Measurements from ENCODE around the gene B9D2. TPM values are rescaled to one million over a fixed set of nuclear protein-coding genes. Genes with fewer than 3 reads are reported as not detected.

Gene B9D2
- total and polyA plus RNA-seq, 2 experiments from 2014 or later = 2.7 to 7.4 TPM

DNA sequence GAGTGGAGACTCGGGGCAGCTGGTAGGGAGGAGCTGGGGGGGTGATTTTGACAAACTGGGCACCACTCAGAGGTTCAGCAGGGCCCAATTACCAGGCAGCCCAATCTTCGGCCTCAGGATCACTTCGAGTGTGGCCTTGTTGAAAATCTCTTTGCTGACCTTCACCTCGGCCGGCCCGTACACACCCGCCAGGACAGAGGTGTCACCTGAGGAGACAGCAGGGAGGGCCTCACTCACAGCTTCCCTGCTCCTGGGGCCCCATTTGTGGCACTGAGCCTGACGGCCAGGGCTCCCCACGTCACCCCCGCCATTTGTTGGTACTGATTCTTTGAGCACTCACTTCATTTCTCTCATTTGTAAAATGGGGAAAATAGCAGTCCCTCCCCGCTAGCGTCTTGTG lies 28.8 kb upstream of the B9D2 start:
- H4K20me1 ChIP-seq (replicated peaks; ENCODE audit: insufficient read depth) = peaks cover 12% of the 10 kb centered on the region; the same call in 1 of the 2 replicates
- no peak overlapping the region for H2AFZ ChIP-seq
- H3K9me2 ChIP-seq (ENCODE audit: insufficient read depth) = no peaks in the 10 kb centered on the region
- peaks cover 19% of the 10 kb centered on the region for H3K79me2 ChIP-seq (replicated peaks; ENCODE audit: insufficient read depth)
- Mint-ChIP-seq H3K36me3 (ENCODE audit: low read depth) (peaks cover 41% of the 10 kb centered on the region), H3K27ac (no peak overlapping the region), H3K4me3 (no peak overlapping the region), H3K27me3 (ENCODE audit: insufficient read depth, low read depth, poor library complexity) (peaks cover 7% of the 10 kb centered on the region), H3K9me3 (no peaks in the 10 kb centered on the region), H3K4me1 (peaks cover 10% of the 10 kb centered on the region)
- no peak overlapping the region for H3K27ac ChIP-seq (ENCODE audit: low read depth)
- no peak for TF ChIP-seq EZH2phosphoT487 (IDR thresholded peaks at IDR 0.05; ENCODE audit: unreplicated experiment)
- no peak for TF ChIP-seq ZNF114 (CRISPR knock-in tag; IDR thresholded peaks at IDR 0.05)
- TF ChIP-seq POLR2AphosphoS5 (IDR thresholded peaks at IDR 0.05; ENCODE audit: low read depth) = no peak
- TF ChIP-seq, protein P1, sequence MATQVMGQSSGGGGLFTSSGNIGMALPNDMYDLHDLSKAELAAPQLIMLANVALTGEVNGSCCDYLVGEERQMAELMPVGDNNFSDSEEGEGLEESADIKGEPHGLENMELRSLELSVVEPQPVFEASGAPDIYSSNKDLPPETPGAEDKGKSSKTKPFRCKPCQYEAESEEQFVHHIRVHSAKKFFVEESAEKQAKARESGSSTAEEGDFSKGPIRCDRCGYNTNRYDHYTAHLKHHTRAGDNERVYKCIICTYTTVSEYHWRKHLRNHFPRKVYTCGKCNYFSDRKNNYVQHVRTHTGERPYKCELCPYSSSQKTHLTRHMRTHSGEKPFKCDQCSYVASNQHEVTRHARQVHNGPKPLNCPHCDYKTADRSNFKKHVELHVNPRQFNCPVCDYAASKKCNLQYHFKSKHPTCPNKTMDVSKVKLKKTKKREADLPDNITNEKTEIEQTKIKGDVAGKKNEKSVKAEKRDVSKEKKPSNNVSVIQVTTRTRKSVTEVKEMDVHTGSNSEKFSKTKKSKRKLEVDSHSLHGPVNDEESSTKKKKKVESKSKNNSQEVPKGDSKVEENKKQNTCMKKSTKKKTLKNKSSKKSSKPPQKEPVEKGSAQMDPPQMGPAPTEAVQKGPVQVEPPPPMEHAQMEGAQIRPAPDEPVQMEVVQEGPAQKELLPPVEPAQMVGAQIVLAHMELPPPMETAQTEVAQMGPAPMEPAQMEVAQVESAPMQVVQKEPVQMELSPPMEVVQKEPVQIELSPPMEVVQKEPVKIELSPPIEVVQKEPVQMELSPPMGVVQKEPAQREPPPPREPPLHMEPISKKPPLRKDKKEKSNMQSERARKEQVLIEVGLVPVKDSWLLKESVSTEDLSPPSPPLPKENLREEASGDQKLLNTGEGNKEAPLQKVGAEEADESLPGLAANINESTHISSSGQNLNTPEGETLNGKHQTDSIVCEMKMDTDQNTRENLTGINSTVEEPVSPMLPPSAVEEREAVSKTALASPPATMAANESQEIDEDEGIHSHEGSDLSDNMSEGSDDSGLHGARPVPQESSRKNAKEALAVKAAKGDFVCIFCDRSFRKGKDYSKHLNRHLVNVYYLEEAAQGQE (IDR thresholded peaks at IDR 0.05; ENCODE audit: unreplicated experiment) = no peak
- TF ChIP-seq STAT1 (IDR thresholded peaks at IDR 0.05; ENCODE audit: unreplicated experiment) = no peak
- no peak for TF ChIP-seq ZNF331 (CRISPR knock-in tag; IDR thresholded peaks at IDR 0.05; ENCODE audit: low read depth)
- TF ChIP-seq, protein P2, sequence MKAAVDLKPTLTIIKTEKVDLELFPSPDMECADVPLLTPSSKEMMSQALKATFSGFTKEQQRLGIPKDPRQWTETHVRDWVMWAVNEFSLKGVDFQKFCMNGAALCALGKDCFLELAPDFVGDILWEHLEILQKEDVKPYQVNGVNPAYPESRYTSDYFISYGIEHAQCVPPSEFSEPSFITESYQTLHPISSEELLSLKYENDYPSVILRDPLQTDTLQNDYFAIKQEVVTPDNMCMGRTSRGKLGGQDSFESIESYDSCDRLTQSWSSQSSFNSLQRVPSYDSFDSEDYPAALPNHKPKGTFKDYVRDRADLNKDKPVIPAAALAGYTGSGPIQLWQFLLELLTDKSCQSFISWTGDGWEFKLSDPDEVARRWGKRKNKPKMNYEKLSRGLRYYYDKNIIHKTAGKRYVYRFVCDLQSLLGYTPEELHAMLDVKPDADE (IDR thresholded peaks at IDR 0.05) = no peak
- no peak for TF ChIP-seq NANOG (IDR thresholded peaks at IDR 0.05; ENCODE audit: borderline replicate concordance)
- no peak for TF ChIP-seq JUNB (IDR thresholded peaks at IDR 0.05; ENCODE audit: unreplicated experiment)
- no peak for TF ChIP-seq CREB1 (CRISPR knock-in tag; IDR thresholded peaks at IDR 0.05; ENCODE audit: low read depth)
- TF ChIP-seq EZH2 (IDR thresholded peaks at IDR 0.05; ENCODE audit: low read depth, unreplicated experiment) = no peak
- TF ChIP-seq, protein P3, sequence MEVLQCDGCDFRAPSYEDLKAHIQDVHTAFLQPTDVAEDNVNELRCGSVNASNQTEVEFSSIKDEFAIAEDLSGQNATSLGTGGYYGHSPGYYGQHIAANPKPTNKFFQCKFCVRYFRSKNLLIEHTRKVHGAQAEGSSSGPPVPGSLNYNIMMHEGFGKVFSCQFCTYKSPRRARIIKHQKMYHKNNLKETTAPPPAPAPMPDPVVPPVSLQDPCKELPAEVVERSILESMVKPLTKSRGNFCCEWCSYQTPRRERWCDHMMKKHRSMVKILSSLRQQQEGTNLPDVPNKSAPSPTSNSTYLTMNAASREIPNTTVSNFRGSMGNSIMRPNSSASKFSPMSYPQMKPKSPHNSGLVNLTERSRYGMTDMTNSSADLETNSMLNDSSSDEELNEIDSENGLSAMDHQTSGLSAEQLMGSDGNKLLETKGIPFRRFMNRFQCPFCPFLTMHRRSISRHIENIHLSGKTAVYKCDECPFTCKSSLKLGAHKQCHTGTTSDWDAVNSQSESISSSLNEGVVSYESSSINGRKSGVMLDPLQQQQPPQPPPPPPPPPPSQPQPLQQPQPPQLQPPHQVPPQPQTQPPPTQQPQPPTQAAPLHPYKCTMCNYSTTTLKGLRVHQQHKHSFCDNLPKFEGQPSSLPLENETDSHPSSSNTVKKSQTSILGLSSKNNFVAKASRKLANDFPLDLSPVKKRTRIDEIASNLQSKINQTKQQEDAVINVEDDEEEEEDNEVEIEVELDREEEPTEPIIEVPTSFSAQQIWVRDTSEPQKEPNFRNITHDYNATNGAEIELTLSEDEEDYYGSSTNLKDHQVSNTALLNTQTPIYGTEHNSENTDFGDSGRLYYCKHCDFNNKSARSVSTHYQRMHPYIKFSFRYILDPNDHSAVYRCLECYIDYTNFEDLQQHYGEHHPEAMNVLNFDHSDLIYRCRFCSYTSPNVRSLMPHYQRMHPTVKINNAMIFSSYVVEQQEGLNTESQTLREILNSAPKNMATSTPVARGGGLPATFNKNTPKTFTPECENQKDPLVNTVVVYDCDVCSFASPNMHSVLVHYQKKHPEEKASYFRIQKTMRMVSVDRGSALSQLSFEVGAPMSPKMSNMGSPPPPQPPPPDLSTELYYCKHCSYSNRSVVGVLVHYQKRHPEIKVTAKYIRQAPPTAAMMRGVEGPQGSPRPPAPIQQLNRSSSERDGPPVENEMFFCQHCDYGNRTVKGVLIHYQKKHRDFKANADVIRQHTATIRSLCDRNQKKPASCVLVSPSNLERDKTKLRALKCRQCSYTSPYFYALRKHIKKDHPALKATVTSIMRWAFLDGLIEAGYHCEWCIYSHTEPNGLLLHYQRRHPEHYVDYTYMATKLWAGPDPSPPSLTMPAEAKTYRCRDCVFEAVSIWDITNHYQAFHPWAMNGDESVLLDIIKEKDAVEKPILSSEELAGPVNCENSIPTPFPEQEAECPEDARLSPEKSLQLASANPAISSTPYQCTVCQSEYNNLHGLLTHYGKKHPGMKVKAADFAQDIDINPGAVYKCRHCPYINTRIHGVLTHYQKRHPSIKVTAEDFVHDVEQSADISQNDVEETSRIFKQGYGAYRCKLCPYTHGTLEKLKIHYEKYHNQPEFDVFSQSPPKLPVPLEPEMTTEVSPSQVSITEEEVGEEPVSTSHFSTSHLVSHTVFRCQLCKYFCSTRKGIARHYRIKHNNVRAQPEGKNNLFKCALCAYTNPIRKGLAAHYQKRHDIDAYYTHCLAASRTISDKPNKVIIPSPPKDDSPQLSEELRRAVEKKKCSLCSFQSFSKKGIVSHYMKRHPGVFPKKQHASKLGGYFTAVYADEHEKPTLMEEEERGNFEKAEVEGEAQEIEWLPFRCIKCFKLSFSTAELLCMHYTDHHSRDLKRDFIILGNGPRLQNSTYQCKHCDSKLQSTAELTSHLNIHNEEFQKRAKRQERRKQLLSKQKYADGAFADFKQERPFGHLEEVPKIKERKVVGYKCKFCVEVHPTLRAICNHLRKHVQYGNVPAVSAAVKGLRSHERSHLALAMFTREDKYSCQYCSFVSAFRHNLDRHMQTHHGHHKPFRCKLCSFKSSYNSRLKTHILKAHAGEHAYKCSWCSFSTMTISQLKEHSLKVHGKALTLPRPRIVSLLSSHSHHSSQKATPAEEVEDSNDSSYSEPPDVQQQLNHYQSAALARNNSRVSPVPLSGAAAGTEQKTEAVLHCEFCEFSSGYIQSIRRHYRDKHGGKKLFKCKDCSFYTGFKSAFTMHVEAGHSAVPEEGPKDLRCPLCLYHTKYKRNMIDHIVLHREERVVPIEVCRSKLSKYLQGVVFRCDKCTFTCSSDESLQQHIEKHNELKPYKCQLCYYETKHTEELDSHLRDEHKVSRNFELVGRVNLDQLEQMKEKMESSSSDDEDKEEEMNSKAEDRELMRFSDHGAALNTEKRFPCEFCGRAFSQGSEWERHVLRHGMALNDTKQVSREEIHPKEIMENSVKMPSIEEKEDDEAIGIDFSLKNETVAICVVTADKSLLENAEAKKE (CRISPR knock-in tag; IDR thresholded peaks at IDR 0.05) = no peak
- TF ChIP-seq, protein P4, sequence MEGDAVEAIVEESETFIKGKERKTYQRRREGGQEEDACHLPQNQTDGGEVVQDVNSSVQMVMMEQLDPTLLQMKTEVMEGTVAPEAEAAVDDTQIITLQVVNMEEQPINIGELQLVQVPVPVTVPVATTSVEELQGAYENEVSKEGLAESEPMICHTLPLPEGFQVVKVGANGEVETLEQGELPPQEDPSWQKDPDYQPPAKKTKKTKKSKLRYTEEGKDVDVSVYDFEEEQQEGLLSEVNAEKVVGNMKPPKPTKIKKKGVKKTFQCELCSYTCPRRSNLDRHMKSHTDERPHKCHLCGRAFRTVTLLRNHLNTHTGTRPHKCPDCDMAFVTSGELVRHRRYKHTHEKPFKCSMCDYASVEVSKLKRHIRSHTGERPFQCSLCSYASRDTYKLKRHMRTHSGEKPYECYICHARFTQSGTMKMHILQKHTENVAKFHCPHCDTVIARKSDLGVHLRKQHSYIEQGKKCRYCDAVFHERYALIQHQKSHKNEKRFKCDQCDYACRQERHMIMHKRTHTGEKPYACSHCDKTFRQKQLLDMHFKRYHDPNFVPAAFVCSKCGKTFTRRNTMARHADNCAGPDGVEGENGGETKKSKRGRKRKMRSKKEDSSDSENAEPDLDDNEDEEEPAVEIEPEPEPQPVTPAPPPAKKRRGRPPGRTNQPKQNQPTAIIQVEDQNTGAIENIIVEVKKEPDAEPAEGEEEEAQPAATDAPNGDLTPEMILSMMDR (conservative IDR thresholded peaks at IDR 0.05; ENCODE audit: low read depth in 2 of 2) = no peak
- DNase-seq (ENCODE audit: low spot score) (no peak), ATAC-seq (no peak)
- H3K4me1 ChIP-seq (ENCODE audit: insufficient read depth) = peaks cover 7% of the 10 kb centered on the region; the same call in 1 of the 2 replicates
- peaks cover 13% of the 10 kb centered on the region; the same call in 1 of the 2 replicates for H3K36me3 ChIP-seq (ENCODE audit: insufficient read depth)
- H3F3A ChIP-seq (replicated peaks; ENCODE audit: low read depth) = no peaks in the 10 kb centered on the region
- no peaks in the 10 kb centered on the region for H3K27me3 ChIP-seq (ENCODE audit: insufficient read depth)
- no peak overlapping the region for H3K4me3 ChIP-seq
- H3K4me2 ChIP-seq = no peak overlapping the region
